HG03039 (cell line): ENCODE measurements around the gene DNAJC5G.
"Not testable (repeated sequence)": the region's sequence is repeated elsewhere in the genome, so short reads cannot be mapped to it uniquely, and the experiment has no call there.

Experiments used
- ATAC-seq: cut with Tn5 transposase; IDR thresholded peaks from one replicate; pipeline ENCODE4 v1.9.1; 2021; ENCODE audit warnings: mild to moderate bottlenecking, moderate library complexity; ENCODE audit not compliant: unreplicated experiment

Gene DNAJC5G

DNA sequence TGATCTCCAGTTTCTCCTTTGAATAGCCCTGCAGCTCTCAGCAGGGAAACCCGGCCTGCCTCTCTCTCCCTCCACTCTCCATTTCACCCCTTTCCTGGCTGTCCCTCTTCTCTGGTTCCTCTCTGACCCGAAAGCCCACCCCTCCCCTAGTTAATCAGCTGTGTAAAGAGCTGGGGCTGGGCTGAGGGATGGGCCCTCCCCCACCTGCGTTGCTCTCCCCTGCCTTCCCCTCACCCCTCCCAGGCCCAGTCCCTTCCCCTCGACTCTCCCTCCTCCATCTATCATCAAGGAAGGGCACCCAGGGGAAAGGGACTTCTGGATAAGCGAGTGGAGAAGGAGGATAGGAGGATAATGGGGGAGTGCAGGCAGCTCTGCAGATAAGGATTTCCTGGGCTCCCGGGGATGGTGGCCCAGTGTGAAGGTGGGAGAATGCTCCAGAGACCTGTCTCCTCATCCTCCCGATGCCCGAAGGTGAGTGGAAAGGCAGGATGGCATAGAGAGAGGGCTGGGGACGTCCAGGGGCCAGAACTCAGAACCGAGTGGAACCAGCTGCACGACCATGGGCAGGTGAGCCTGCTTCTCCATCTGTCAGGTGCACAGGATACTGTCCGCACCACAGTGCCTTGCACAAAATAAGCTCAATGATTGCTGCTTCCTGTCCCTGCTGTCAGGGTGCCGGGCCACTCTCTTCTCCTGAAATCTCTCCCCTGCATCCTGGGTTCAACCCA is 24.4 kb upstream of the DNAJC5G start:
- ATAC-seq: no peak

DNA sequence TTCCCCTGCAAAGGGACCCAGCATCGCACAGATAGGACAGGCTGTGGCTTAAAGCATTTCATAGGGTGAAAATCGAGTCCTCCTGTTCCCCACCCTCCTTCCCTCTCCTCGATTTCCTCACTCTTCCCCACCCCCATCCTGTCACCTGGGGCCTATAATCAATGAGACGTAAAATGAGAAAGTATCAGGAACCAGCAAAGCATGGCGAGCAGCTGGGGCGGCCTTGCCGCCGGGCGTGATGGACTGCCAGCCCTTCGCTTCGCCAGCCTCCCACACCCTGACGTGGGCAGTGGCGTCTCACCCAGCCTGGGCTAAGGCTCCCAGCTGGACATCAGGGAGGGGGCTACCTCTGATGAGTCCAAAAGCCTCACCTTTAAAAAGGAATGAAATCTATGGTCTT is 23.5 kb upstream of the DNAJC5G start:
- no peak for ATAC-seq

- no peak for ATAC-seq
Observed at GRCh38 chr2:27255187-27255586, 20.0 kb upstream of the DNAJC5G start.

GRCh38 chr2:27255660-27256059 is 19.6 kb upstream of the DNAJC5G start:
- ATAC-seq: no peak

DNA sequence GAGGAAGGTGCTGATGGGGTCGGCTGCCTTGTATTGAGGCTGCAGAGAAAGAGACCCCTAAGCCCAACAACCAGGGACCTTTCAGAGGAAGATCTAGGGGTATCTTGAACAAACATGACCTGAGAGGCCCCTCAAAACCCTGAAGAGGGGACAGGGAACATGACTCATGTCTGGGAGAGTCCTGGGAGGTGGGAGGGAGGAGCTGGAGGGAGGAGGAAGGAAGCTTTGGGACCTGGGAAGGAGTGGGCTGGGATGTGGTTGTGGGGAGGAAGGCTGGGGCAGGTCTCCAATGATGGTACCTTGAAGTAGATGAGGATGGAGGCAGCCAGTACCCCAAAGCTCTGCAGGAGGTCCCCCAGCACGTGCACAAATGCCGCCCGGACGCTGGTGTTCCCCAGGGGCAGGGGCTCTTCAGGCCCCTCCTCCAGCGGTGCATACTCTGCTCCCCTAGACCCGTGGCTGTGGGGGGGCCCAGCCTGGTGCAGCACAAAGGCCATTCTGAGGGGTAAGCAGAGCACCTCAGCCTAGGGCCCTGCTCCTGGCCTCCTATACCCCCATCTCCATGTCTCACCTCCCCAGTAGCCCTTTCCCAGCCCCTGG is 18.3 kb upstream of the DNAJC5G start:
- ATAC-seq: no peak

- ATAC-seq: no peak
Observed at GRCh38 chr2:27258051-27258450, 17.2 kb upstream of the DNAJC5G start.

DNA sequence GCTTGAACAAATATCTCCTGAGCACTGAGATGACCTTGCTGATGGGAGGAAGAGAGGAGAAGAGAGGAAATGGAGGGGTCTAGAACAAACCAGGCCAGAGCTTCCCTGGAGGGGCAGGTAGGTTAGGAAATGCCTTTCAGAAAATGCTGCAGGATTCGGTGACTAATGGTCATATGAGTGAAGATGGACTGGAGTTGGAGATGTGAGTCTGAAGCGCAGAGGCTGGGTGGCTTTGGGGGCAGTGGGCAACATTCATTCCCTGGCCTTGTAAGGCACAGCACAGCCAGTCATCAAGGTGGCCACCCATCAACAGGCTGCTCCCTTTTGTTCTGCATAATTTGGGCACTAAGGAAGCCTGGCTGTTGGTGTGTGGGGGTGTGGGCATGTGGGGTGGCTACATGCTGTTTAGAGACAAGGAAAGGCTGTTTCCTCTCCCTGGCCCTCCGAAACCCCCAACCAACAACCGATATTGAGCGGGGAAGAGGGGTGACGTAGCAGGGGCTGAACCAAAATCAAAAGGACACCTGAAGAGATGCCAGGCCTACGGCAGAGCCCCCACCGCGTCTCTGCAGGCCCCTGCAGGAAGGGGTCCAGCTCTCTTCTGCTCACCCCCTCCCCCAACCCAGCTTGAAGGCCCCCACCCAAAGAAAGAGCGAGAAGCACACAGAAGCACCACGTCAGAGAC is 13.8 kb upstream of the DNAJC5G start:
- ATAC-seq: no peak

GRCh38 chr2:27261926-27262298 is 13.3 kb upstream of the DNAJC5G start:
- no peak for ATAC-seq

GRCh38 chr2:27262379-27263286 is 12.6 kb upstream of the DNAJC5G start, which contains the start of gene SLC30A3:
SLC30A3 (minus strand) TSS chr2:27263047; CDS start chr2:27262906, 141 bp downstream.
- ATAC-seq: no peak

DNA sequence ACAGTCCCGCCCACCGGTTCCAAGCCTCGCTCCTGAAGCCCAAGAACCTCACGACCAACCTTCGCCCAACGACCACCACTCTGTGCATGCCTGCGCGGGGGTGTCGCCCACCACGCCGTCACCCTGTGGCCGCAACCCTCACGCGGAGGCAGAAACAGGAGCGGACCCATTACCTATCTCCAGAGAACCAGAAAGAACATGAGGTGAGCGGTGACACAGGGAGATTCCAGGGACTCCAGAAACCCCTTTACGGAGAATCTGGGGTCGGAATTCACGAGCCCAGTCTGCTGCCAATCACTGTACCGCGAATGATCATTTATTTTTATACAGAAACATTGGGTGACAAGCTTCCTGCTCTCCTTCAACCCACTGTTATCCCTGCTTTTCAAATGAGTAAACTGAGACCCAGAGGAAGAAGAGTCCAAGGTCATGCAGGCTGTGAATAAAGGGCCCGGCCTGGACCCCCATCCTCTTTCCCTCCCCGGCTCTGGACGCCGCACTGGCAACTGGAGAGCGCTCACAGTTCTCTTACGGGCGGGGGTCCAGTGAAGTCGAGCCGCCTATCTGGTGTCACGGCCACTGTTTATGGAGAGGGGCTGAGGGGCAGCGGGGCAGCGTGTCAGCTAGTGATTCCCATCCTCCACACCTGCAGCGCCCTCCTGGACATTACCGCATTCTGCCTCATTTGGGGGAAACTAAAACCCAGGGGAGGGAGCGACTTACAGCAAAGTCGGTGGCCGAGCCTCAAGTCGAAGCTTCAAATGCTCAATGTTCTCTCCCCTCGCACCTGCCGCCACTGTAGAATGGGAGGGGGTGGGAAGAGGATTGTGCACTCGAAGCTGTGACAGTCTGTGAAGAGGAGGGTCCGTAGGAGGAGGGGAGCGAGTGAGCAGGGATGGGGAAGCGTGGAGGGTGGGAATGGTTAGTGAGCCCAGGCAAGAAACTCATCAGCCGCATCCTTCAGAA is 11.7 kb upstream of the DNAJC5G start:
- no peak for ATAC-seq

- no peak for ATAC-seq
Observed at GRCh38 chr2:27264253-27264752, 10.9 kb upstream of the DNAJC5G start.

GRCh38 chr2:27264753-27265535 is 10.3 kb upstream of the DNAJC5G start:
- no peak for ATAC-seq

DNA sequence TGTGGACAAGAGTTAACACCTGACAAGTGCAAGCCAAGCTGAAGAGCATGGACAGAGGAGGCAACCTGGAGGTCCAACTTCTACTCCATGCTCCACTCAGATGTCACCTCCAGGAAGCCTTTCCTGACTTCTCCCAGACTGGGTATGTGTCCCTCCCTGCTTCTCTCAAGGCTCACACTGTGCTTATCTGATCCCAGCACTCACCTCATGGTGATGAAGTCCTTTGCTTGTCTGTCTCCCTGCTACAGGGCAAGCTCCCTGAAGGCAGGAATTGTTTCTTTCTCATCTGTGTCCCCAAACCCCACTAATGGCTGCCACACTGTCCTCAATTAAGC is 9.7 kb upstream of the DNAJC5G start:
- ATAC-seq: no peak

DNA sequence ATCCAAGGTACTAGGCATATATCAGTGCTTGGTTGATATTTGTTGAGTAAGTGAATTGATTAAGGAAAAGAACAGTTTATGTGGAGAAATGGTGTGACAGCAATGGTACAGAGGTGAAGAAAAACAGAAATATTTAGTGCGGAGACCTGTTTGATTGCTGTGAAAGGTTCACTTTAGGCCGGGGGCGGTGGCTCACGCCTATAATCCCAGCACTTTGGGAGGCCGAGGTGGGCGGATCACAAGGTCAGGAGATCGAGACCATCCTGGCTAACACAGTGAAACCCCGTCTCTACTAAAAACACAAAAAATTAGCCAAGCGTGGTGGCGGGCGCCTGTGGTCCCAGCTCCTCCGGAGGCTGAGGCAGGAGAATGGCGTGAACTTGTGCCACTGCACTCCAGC is 6.9 kb upstream of the DNAJC5G start:
- ATAC-seq: not testable (repeated sequence)

DNA sequence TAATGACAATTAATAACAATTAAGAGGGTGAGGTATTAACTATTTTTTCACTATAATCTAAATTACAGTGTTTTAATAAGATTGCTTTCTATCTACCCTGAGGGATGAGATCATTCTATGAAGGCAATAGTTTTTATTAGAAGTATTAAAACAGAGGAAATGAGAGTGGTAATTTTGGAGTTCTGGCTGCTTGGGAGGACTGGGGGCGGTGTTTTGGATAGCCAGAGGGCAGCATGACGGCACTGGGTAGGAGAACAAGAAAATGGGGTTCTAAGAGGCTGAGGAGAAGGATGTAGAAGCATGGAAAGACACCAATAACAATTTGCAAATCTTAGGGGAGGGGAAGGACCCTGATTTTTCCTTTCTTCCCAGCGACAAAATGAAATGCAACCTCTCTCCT is 5.1 kb upstream of the DNAJC5G start:
- no peak for ATAC-seq

DNA sequence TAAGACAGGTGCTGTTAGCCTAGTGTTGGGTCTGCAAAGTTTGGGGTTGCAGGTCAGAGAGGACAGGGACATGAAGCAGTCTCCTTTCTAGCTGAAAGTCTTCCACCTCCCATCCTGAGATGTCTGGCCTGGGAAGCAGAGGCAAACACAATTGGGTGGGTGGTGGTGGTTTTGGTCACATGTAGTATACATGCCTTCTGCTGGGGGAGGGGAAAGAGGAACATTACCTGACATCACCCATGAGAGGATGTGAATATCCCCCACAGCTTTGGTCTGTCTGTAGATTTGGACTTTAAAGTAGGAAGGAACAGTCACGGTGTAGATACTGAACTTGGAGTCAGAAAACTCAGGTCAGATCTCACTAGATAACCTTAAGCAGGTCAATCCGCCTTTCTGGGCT is 4.6 kb upstream of the DNAJC5G start:
- no peak for ATAC-seq

- ATAC-seq: no peak
Observed at GRCh38 chr2:27271631-27272340, 3.4 kb upstream of the DNAJC5G start.
